MM.1S (cell line): ENCODE measurements around the gene FRMD4B.
"Not testable (repeated sequence)": the region's sequence is repeated elsewhere in the genome, so short reads cannot be mapped to it uniquely, and the experiment has no call there.

ENCODE experiments used
- DNase-seq: peaks from one replicate; pipeline ENCODE4 v3.0.0-alpha.2; 2015
- H2AFZ ChIP-seq: fragments of 300-600 bp; sonication (generic); 2 replicates; pipeline ENCODE4 v1.6.0; 2016; ENCODE audit warnings: antibody characterized with exemption, low read length
- H3F3A ChIP-seq: fragments of 300-600 bp; sonication (generic); 2 replicates; pipeline ENCODE4 v1.6.1; 2016; ENCODE audit warnings: mild to moderate bottlenecking, antibody characterized with exemption, low read length, moderate library complexity, mixed read lengths; ENCODE audit not compliant: insufficient read depth
- H3K27ac ChIP-seq: fragments of 300-600 bp; sonication (generic); 2 replicates; pipeline ENCODE4 v1.5.1; 2016; ENCODE audit warnings: mild to moderate bottlenecking, low read length
- H3K27me3 ChIP-seq: fragments of 300-600 bp; sonication (generic); replicated peaks from 2 replicates; pipeline ENCODE4 v1.6.0; 2016; ENCODE audit warnings: low read length; ENCODE audit not compliant: insufficient read depth
- H3K36me3 ChIP-seq: fragments of 300-600 bp; sonication (generic); replicated peaks from 2 replicates; pipeline ENCODE4 v1.6.1; 2016; ENCODE audit warnings: mild to moderate bottlenecking, low read length, mixed read lengths; ENCODE audit not compliant: insufficient read depth
- H3K4me1 ChIP-seq: fragments of 300-600 bp; sonication (generic); 2 replicates; pipeline ENCODE4 v1.6.1; 2016; ENCODE audit warnings: low read length, mixed read lengths
- H3K4me2 ChIP-seq: fragments of 300-600 bp; sonication (generic); 2 replicates; pipeline ENCODE4 v1.6.0; 2016; ENCODE audit warnings: low read depth, low read length
- H3K4me3 ChIP-seq: fragments of 300-600 bp; sonication (generic); 2 replicates; pipeline ENCODE4 v1.5.1; 2016; ENCODE audit warnings: low read length, mixed read lengths
- H3K79me2 ChIP-seq: fragments of 300-600 bp; sonication (generic); 2 replicates; pipeline ENCODE4 v1.6.1; 2016; ENCODE audit warnings: mixed run types, low read length, mixed read lengths
- H3K9ac ChIP-seq: fragments of 300-600 bp; sonication (generic); 2 replicates; pipeline ENCODE4 v1.6.1; 2016; ENCODE audit warnings: low read length, mixed read lengths
- H3K9me2 ChIP-seq: fragments of 300-600 bp; sonication (generic); replicated peaks from 2 replicates; pipeline ENCODE4 v1.6.1; 2016; ENCODE audit warnings: mild to moderate bottlenecking, low read length, mixed read lengths; ENCODE audit not compliant: insufficient read depth
- H3K9me3 ChIP-seq: fragments of 300-600 bp; sonication (generic); replicated peaks from 2 replicates; pipeline ENCODE4 v1.6.1; 2016; ENCODE audit warnings: mild to moderate bottlenecking, low read length, mixed read lengths; ENCODE audit not compliant: insufficient read depth
- H4K20me1 ChIP-seq: fragments of 300-600 bp; sonication (generic); 2 replicates; pipeline ENCODE4 v1.6.1; 2016; ENCODE audit warnings: mild to moderate bottlenecking, low read length, moderate library complexity, mixed read lengths; ENCODE audit not compliant: insufficient read depth
- EZH2 ChIP-seq: fragments of 300-600 bp; sonication (generic); optimal IDR thresholded peaks from 2 replicates; pipeline ENCODE3; 2017; ENCODE audit warnings: low read depth, mild to moderate bottlenecking, antibody characterized with exemption, low read length, mixed read lengths
- EZH2phosphoT487 ChIP-seq: fragments of 300-600 bp; sonication (generic); IDR thresholded peaks from 2 replicates; pipeline ENCODE4 v1.6.1; 2018; ENCODE audit warnings: antibody characterized with exemption, low read length
- TF ChIP-seq, protein P1 (sequence below): fragments of 300-600 bp; sonication (generic); IDR thresholded peaks from 2 replicates; pipeline ENCODE4 v1.5.1; 2016; ENCODE audit warnings: antibody characterized with exemption, low read length, mixed read lengths

Gene FRMD4B

DNA sequence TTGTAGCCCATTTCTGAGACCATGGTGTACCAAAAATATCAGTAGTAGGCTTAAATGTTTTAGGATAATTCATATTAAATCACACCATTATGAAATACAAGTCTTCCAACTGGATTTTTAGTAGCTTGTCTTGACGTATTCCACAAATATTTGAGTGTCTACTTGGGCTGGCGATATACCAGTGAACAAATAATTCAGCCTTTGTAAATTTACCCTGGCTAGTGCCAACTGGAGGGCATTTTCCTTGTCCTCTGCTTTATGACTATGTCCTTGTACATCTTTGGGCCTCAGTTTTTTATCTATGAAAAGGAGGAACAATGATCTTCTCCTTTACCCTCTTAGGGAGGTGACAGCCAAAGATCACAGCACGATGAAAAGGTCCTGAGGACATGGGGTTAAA, 114.8 kb downstream of the FRMD4B start:
- no peak overlapping the region for H3K4me2 ChIP-seq
- no peak overlapping the region for H2AFZ ChIP-seq
- DNase-seq: no peak
- H3K36me3 ChIP-seq: no peaks in the 10 kb centered on the region
- H4K20me1 ChIP-seq: no peaks in the 10 kb centered on the region
- H3K4me1 ChIP-seq: no peaks in the 10 kb centered on the region
- H3K79me2 ChIP-seq: no peaks in the 10 kb centered on the region
- no peaks in the 10 kb centered on the region for H3K27me3 ChIP-seq
- H3K9me3 ChIP-seq: no peaks in the 10 kb centered on the region
- H3K27ac ChIP-seq: no peak overlapping the region
- no peak for TF ChIP-seq EZH2phosphoT487
- no peak for TF ChIP-seq EZH2
- TF ChIP-seq, protein P1, sequence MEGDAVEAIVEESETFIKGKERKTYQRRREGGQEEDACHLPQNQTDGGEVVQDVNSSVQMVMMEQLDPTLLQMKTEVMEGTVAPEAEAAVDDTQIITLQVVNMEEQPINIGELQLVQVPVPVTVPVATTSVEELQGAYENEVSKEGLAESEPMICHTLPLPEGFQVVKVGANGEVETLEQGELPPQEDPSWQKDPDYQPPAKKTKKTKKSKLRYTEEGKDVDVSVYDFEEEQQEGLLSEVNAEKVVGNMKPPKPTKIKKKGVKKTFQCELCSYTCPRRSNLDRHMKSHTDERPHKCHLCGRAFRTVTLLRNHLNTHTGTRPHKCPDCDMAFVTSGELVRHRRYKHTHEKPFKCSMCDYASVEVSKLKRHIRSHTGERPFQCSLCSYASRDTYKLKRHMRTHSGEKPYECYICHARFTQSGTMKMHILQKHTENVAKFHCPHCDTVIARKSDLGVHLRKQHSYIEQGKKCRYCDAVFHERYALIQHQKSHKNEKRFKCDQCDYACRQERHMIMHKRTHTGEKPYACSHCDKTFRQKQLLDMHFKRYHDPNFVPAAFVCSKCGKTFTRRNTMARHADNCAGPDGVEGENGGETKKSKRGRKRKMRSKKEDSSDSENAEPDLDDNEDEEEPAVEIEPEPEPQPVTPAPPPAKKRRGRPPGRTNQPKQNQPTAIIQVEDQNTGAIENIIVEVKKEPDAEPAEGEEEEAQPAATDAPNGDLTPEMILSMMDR: no peak
- no peak overlapping the region for H3K9ac ChIP-seq
- no peak overlapping the region for H3K4me3 ChIP-seq
- H3K9me2 ChIP-seq: no peaks in the 10 kb centered on the region
- no peaks in the 10 kb centered on the region for H3F3A ChIP-seq

GRCh38 chr3:69266585-69266984, 119.3 kb downstream of the FRMD4B start:
- Histone ChIP-seq H2AFZ (no peak overlapping the region), H3F3A (no peaks in the 10 kb centered on the region), H3K27ac (no peak overlapping the region), H3K4me1 (peaks cover 4% of the 10 kb centered on the region; the same call in 1 of the 2 replicates), H3K9ac (no peak overlapping the region), H3K4me2 (no peak overlapping the region), H4K20me1 (no peaks in the 10 kb centered on the region), H3K9me2 (no peaks in the 10 kb centered on the region), H3K36me3 (no peaks in the 10 kb centered on the region), H3K27me3 (no peaks in the 10 kb centered on the region), H3K9me3 (no peaks in the 10 kb centered on the region), H3K4me3 (no peak overlapping the region), H3K79me2 (no peaks in the 10 kb centered on the region)
- DNase-seq: no peak
- TF ChIP-seq, protein P1: no peak

GRCh38 chr3:69266071-69266470, 119.8 kb downstream of the FRMD4B start:
- not testable (repeated sequence) for H3K27ac ChIP-seq, H3K9ac ChIP-seq, H3K79me2 ChIP-seq, H3F3A ChIP-seq, H3K9me3 ChIP-seq, H4K20me1 ChIP-seq, DNase-seq, H3K36me3 ChIP-seq, H3K27me3 ChIP-seq, H3K4me1 ChIP-seq, H3K9me2 ChIP-seq, H3K4me2 ChIP-seq, H3K4me3 ChIP-seq, H2AFZ ChIP-seq

DNA sequence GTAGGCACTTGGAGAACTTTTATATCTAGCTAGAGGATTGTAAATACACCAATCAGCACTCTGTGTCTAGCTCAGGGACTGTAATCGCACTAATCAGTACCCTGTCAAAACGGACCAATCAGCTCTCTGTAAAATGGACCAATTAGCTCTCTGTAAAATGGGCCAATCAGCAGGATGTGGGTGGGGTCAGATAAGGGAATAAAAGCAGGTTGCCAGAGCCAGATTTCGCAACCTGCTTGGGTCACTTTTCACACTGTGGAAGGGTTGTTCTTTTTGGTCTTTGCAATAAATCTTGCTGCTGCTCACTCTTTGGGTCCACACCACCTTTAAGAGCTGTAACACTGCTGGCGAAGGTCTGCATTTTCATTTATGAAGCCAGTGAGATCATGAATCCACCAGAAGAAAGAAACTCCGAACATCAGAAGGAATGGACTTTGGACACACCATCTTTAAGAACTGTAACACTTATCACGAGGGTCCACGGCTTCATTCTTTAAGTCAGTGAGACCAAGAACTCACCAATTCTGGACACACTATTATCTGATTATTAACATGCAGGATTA, 125.0 kb downstream of the FRMD4B start:
- H4K20me1 ChIP-seq, DNase-seq, H2AFZ ChIP-seq, H3K4me1 ChIP-seq, H3K4me3 ChIP-seq, H3F3A ChIP-seq, H3K9me2 ChIP-seq, H3K27me3 ChIP-seq, H3K79me2 ChIP-seq, H3K36me3 ChIP-seq, H3K27ac ChIP-seq, H3K4me2 ChIP-seq, H3K9me3 ChIP-seq, H3K9ac ChIP-seq: not testable (repeated sequence)
